Transverse colon (tissue), 4 donors: Measurements from ENCODE around the gene MIF4GD. TPM values are rescaled to one million over a fixed set of nuclear protein-coding genes. Genes with fewer than 3 reads are reported as not detected.

Experiments
- DNase-seq: peaks from one replicate; pipeline ENCODE4 v3.0.0-alpha.2; 2019
- H3K27ac ChIP-seq, 4 donors: fragments of 200-600 bp; sonication (generic); 2 replicates each; pipeline ENCODE4 v1.5.1; 2016 to 2018; ENCODE audit warnings: inconsistent platforms in 4 of 4
- H3K27me3 ChIP-seq: fragments of 200-600 bp; sonication (generic); 2 replicates; pipeline ENCODE4 v1.5.1; 2017; ENCODE audit warnings: inconsistent platforms
- H3K36me3 ChIP-seq, 4 donors: fragments of 200-600 bp; sonication (generic); 2 replicates each; pipeline ENCODE4 v1.5.1; 2017 to 2019; ENCODE audit warnings: inconsistent platforms in 4 of 4
- H3K4me1 ChIP-seq, 4 donors: fragments of 200-600 bp; sonication (generic); 2 replicates each; pipeline ENCODE4 v1.5.1; 2017 to 2020; ENCODE audit warnings: inconsistent platforms in 4 of 4
- H3K4me3 ChIP-seq, 4 donors: fragments of 200-600 bp; sonication (generic); 1 replicate in 1 of 4; 2 replicates in 3 of 4; pipeline versions ENCODE4 v1.5.1 to v1.6.1; 2017 to 2019; ENCODE audit warnings: inconsistent platforms in 4 of 4
- H3K9me3 ChIP-seq, 2 donors: fragments of 200-600 bp; sonication (generic); 2 replicates each; pipeline ENCODE4 v1.5.1; 2017 to 2019; ENCODE audit warnings: inconsistent platforms in 2 of 2
- EP300 ChIP-seq: sonication (generic); formaldehyde crosslinking; IDR thresholded peaks from one replicate; pipeline ENCODE4 v1.6.1; 2017; ENCODE audit warnings: antibody characterized with exemption, low read depth
- POLR2A ChIP-seq: fragments of 450-650 bp; IDR thresholded peaks from one replicate; pipeline ENCODE4 v1.6.1; 2016; ENCODE audit warnings: antibody characterized with exemption, mild to moderate bottlenecking, moderate library complexity
- POLR2AphosphoS5 ChIP-seq, 3 donors: sonication (generic); formaldehyde crosslinking; IDR thresholded peaks; one replicate each; pipeline ENCODE4 v1.6.1; 2016; ENCODE audit warnings: antibody characterized with exemption in 3 of 3
- WGBS, 2 donors: methylation state at CpG; one replicate each; pipeline ENCODE4 v1.1.5; 2018; ENCODE audit warnings: low coverage in 1 of 2; 5-methylcytosine and 5-hydroxymethylcytosine counted together
- in situ Hi-C, 4 donors: fragments of 200-750 bp; cut with MboI; loops; one replicate each; pipeline versions ENCODE4 v1.15.0 to v1.15.1; 2017; ENCODE audit warnings: low sequenced_read_pairs in 3 of 4, low pct_ligation_motif_present in 1 of 4, low pct_unique_long_range_greater_than_20kb in 1 of 4
- intact Hi-C: fragments of 100-400 bp; cut with DNase I; formaldehyde crosslinking; loops from one replicate; pipeline ENCODE4 v1.15.1; 2023; ENCODE audit warnings: low total_unique reads
- total RNA-seq, 4 donors: library from RNA; depleted of rRNA; stranded (reverse); fragments of >200 nt; gene quantifications; one replicate each; pipeline ENCODE4 v1.1.0, GENCODE V29; 2016
- TF ChIP-seq, protein P1 (sequence below), 5 experiments: fragments of 200-600 bp in 3 of 5; fragments of 450-650 bp in 2 of 5; sonication (generic) in 3 of 5; IDR thresholded peaks; 1 replicate in 2 of 5; 2 replicates in 3 of 5; pipeline ENCODE4 v1.5.1; 2016 to 2017; ENCODE audit warnings: antibody characterized with exemption in 5 of 5, inconsistent platforms in 3 of 5, mild to moderate bottlenecking in 2 of 5, moderate library complexity in 1 of 5

Gene MIF4GD
- total RNA-seq, 4 donors from 2014 or later, result 9.0 to 44.0 (median 28.6) TPM

GRCh38 chr17:75228305-75228704 lies 42.7 kb downstream of the MIF4GD start:
- TF ChIP-seq EP300 (no peak), POLR2AphosphoS5 (IDR thresholded peaks at IDR 0.05) (no peak), POLR2A (no peak)
- TF ChIP-seq, protein P1, sequence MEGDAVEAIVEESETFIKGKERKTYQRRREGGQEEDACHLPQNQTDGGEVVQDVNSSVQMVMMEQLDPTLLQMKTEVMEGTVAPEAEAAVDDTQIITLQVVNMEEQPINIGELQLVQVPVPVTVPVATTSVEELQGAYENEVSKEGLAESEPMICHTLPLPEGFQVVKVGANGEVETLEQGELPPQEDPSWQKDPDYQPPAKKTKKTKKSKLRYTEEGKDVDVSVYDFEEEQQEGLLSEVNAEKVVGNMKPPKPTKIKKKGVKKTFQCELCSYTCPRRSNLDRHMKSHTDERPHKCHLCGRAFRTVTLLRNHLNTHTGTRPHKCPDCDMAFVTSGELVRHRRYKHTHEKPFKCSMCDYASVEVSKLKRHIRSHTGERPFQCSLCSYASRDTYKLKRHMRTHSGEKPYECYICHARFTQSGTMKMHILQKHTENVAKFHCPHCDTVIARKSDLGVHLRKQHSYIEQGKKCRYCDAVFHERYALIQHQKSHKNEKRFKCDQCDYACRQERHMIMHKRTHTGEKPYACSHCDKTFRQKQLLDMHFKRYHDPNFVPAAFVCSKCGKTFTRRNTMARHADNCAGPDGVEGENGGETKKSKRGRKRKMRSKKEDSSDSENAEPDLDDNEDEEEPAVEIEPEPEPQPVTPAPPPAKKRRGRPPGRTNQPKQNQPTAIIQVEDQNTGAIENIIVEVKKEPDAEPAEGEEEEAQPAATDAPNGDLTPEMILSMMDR (IDR thresholded peaks at IDR 0.05), result no peak
- in situ Hi-C loops, result no loop called here
- Histone ChIP-seq H3K27me3 (no peaks in the 10 kb centered on the region), H3K9me3 (no peaks in the 10 kb centered on the region), H3K4me1 (no peaks in the 10 kb centered on the region), H3K27ac (peak overlapping the region; percentile 16 to 60 (median 30)), H3K4me3 (no peak overlapping the region), H3K36me3 (peaks cover 0 to 41% (median 20%) of the 10 kb centered on the region in 4 donors)
- DNase-seq, result no peak
- intact Hi-C loops, result no loop called here
- WGBS, 2 donors, result 71 to 100% methylated on average over 1 to 2 of the region's 2 CpGs

DNA sequence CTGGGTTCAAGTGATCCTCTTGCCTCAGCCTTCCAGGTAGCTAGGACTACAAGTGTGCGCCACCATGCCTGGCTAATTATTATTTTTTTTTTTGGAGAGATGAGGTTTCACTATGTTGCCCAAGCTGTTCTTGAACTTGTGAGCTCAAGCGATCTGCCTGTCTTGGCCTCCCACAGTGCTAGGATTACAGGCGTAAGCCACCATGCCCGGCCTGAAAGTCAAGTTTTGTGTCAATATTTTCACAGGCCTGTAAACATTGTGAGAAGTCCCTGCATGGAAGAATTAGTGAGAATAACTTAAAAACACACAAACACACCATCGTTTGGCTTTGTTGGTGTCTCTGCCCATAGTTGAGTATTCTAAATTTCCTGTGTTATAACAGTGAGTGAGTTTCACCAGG lies 43.3 kb downstream of the MIF4GD start:
- 60 to 80% methylated on average over 2 to 5 of the region's 5 CpGs for WGBS, 2 donors
- in situ Hi-C loops, result no loop called here
- DNase-seq, result no peak

DNA sequence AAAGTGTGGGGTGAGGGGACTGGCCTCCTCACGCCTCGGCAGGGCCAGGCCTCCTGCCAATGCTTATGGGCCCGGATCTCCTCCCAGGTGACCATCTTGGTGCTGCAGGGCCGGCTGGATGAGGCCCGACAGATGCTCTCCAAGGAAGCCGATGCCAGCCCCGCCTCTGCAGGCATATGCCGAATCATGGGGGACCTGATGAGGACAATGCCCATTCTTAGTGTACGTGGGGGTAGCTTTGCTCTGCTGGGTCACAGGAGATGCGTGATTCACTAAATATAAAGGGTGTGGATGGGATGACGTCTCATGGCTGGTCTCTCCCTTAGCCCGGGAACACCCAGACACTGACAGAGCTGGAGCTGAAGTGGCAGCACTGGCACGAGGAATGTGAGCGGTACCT lies 46.0 kb downstream of the MIF4GD start:
- Histone ChIP-seq H3K9me3 (no peaks in the 10 kb centered on the region), H3K27me3 (no peaks in the 10 kb centered on the region), H3K36me3 (peaks cover 0 to 21% (median 10%) of the 10 kb centered on the region in 4 donors), H3K4me1 (no peaks in the 10 kb centered on the region), H3K4me3 (no peak overlapping the region), H3K27ac (no peak overlapping the region)
- no peak for DNase-seq
- intact Hi-C loops, result no loop called here
- in situ Hi-C loops, result no loop called here
- 78% methylated on average over 14 of the region's 14 CpGs; no CpG with 5 or more reads in 1 of the 2 donors for WGBS, 2 donors
- TF ChIP-seq, protein P1 (IDR thresholded peaks at IDR 0.05), result no peak
- TF ChIP-seq POLR2A, result no peak
- TF ChIP-seq EP300, result no peak
- no peak for TF ChIP-seq POLR2AphosphoS5 (IDR thresholded peaks at IDR 0.05)

More for the DNA sequence above, 43.3 kb downstream of the MIF4GD start:
- intact Hi-C loops, result no loop called here
- H3K9me3 ChIP-seq, result no peaks in the 10 kb centered on the region
- H3K27ac ChIP-seq, result peak overlapping the region in 2 of 4 donors; percentile 1 to 16
- TF ChIP-seq POLR2AphosphoS5 (IDR thresholded peaks at IDR 0.05) (no peak), EP300 (no peak)
- peaks cover 0 to 37% (median 18%) of the 10 kb centered on the region in 4 donors for H3K36me3 ChIP-seq
- H3K27me3 ChIP-seq, result no peaks in the 10 kb centered on the region
- H3K4me1 ChIP-seq, result no peaks in the 10 kb centered on the region
- H3K4me3 ChIP-seq, result no peak overlapping the region

DNA sequence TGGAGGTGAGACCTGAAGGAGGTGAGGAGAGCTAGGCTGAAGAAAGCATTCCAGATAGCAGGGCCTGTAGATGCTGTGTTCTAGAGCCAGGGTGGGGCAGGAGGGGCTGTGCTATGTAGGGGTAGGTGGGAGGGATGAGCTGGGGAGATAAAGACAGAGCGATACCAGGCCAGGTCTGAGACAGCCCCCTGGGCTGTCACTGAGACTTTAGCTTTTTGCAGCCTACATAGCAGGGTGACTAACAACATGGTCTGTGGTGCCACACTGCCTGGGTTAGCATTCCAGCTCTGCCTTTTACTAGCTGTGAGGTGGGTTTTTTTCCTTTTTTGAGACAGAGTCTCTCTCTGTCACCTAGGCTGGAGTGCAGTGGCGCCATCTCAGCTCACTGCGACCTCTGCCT lies 51.2 kb downstream of the MIF4GD start:
- no peaks in the 10 kb centered on the region for H3K9me3 ChIP-seq
- peaks cover 0 to 32% (median 14%) of the 10 kb centered on the region in 4 donors for H3K36me3 ChIP-seq
- H3K4me1 ChIP-seq, result no peaks in the 10 kb centered on the region
- H3K4me3 ChIP-seq, result no peak overlapping the region
- intact Hi-C loops, result no loop called here
- 98% methylated on average over 3 of the region's 3 CpGs; no CpG with 5 or more reads in 1 of the 2 donors for WGBS, 2 donors
- no peak for TF ChIP-seq POLR2A
- no peak for TF ChIP-seq POLR2AphosphoS5 (IDR thresholded peaks at IDR 0.05)
- TF ChIP-seq EP300, result no peak
- TF ChIP-seq, protein P1 (IDR thresholded peaks at IDR 0.05), result no peak
- H3K27me3 ChIP-seq, result no peaks in the 10 kb centered on the region
- in situ Hi-C loops, result no loop called here
- DNase-seq, result no peak
- no peak overlapping the region for H3K27ac ChIP-seq

GRCh38 chr17:75218131-75218530 lies 52.9 kb downstream of the MIF4GD start:
- Histone ChIP-seq H3K4me3 (no peak overlapping the region), H3K36me3 (peaks cover 0 to 46% (median 18%) of the 10 kb centered on the region in 4 donors), H3K9me3 (no peaks in the 10 kb centered on the region), H3K27me3 (no peaks in the 10 kb centered on the region), H3K4me1 (no peaks in the 10 kb centered on the region), H3K27ac (no peak overlapping the region)
- 92 to 95% methylated on average over 2 to 6 of the region's 6 CpGs for WGBS, 2 donors
- intact Hi-C loops, result no loop called here
- TF ChIP-seq EP300 (no peak), POLR2AphosphoS5 (IDR thresholded peaks at IDR 0.05) (no peak), POLR2A (no peak)
- TF ChIP-seq, protein P1 (IDR thresholded peaks at IDR 0.05), result no peak
- DNase-seq, result no peak
- in situ Hi-C loops, result no loop called here
